KMS-11 (cell line): ENCODE results near the gene SYT7.

ENCODE experiments used
- H2AFZ ChIP-seq: fragments of 200-600 bp; sonication (generic); 2 replicates; pipeline ENCODE4 v1.6.1; 2016; ENCODE audit warnings: antibody characterized with exemption, mixed run types, low read depth
- H3K27ac ChIP-seq: fragments of 200-600 bp; sonication (generic); 2 replicates; pipeline ENCODE4 v1.6.1; 2016; ENCODE audit warnings: mild to moderate bottlenecking, mixed run types
- H3K27me3 ChIP-seq: fragments of 200-600 bp; sonication (generic); 2 replicates; pipeline ENCODE4 v1.6.1; 2017; ENCODE audit warnings: mild to moderate bottlenecking, low read depth, mixed run types, moderate library complexity; ENCODE audit not compliant: insufficient read depth
- H3K36me3 ChIP-seq: fragments of 200-600 bp; sonication (generic); 2 replicates; pipeline ENCODE4 v1.6.1; 2017; ENCODE audit warnings: mild to moderate bottlenecking, mixed run types; ENCODE audit not compliant: insufficient read depth
- H3K4me1 ChIP-seq: fragments of 200-600 bp; sonication (generic); 2 replicates; pipeline ENCODE4 v1.6.1; 2016; ENCODE audit warnings: mild to moderate bottlenecking, low read depth, mixed run types; ENCODE audit not compliant: poor library complexity, severe bottlenecking
- H3K4me2 ChIP-seq: fragments of 200-600 bp; sonication (generic); 2 replicates; pipeline ENCODE4 v1.7.0; 2016; ENCODE audit warnings: mild to moderate bottlenecking, mixed run types
- H3K4me3 ChIP-seq: fragments of 200-600 bp; sonication (generic); IDR thresholded peaks from 2 replicates; pipeline ENCODE4 v1.6.1; 2017; ENCODE audit warnings: low read depth, low read length, mixed read lengths; ENCODE audit not compliant: insufficient read depth
- H3K79me2 ChIP-seq: fragments of 200-600 bp; sonication (generic); 2 replicates; pipeline ENCODE4 v1.6.1; 2016; ENCODE audit warnings: low read depth, mixed run types; ENCODE audit not compliant: insufficient read depth
- H3K9ac ChIP-seq: fragments of 200-600 bp; sonication (generic); 2 replicates; pipeline ENCODE4 v1.6.1; 2016; ENCODE audit warnings: mild to moderate bottlenecking, mixed run types
- H4K20me1 ChIP-seq: fragments of 200-600 bp; sonication (generic); 2 replicates; pipeline ENCODE4 v1.6.1; 2016; ENCODE audit warnings: mild to moderate bottlenecking, mixed run types; ENCODE audit not compliant: insufficient read depth
- CTCF ChIP-seq: fragments of 200-600 bp; sonication (generic); conservative IDR thresholded peaks from 2 replicates; pipeline ENCODE4 v1.6.1; 2017; ENCODE audit warnings: low read depth, mild to moderate bottlenecking, antibody characterized with exemption, low read length, moderate library complexity, mixed read lengths

Gene SYT7

DNA sequence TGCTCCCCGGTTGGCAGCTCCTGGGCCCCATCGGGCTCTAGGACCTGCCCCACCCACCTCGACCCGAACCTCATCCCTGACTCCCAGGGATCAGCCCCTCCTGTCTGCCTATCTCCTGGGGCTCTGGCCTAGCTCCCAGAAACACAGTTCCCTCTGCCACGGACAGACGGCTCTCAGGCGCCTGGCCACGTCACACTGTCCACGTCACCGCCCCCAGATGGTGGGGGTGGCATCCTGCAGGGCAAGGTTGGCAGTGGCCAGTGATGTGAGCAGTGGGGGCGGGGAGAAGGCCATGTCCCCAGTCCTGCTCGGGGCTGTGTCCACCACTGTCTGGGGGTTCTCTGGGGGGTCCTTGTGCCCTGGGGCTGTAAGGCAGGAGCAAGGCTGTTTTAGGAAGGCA lies 29.2 kb downstream of the SYT7 start:
- H4K20me1 ChIP-seq: no peaks in the 10 kb centered on the region
- H3K4me1 ChIP-seq: no peaks in the 10 kb centered on the region
- no peak overlapping the region for H3K4me2 ChIP-seq
- TF ChIP-seq CTCF: no peak
- no peak overlapping the region for H3K9ac ChIP-seq
- no peak overlapping the region for H3K27ac ChIP-seq
- H2AFZ ChIP-seq: no peak overlapping the region
- H3K27me3 ChIP-seq: peaks cover 76% of the 10 kb centered on the region
- H3K79me2 ChIP-seq: no peaks in the 10 kb centered on the region
- H3K36me3 ChIP-seq: no peaks in the 10 kb centered on the region
- H3K4me3 ChIP-seq: no peak overlapping the region

DNA sequence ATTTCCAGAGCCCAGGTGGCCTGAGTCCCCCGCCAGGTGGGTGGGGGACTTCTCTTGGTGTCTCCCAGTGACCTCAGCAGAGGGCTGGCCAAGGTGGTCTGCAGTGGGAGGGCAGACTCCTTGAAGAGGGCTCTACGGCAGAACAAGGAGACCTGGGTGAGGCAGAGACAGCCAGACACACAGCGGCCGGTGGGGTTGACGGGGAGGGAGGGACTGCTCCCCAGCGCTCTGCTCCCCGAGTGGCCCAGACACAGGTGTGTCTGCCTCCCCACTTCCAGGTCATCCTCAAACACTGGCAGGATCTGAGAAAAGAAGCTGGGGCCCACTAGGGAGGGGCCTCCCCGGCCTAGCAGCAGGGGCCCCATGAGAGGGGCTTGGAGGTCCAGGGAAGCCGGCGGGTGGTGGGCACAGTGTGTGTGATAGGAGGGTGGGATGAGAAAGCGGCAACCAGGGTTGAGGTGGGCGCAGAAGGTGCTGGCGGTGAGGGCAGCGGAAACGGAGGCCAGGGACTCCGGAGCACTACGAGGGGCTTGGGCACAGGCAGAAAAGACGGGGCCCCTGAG lies 30.1 kb downstream of the SYT7 start:
- no peaks in the 10 kb centered on the region for H4K20me1 ChIP-seq
- no peak for TF ChIP-seq CTCF
- no peak overlapping the region for H3K27ac ChIP-seq
- no peaks in the 10 kb centered on the region for H3K4me1 ChIP-seq
- no peak overlapping the region for H3K4me3 ChIP-seq
- H3K4me2 ChIP-seq: no peak overlapping the region
- H3K36me3 ChIP-seq: no peaks in the 10 kb centered on the region
- H2AFZ ChIP-seq: no peak overlapping the region
- H3K79me2 ChIP-seq: no peaks in the 10 kb centered on the region
- H3K27me3 ChIP-seq: peaks cover 71% of the 10 kb centered on the region
- no peak overlapping the region for H3K9ac ChIP-seq

GRCh38 chr11:61549662-61550568 lies 31.0 kb downstream of the SYT7 start:
- TF ChIP-seq CTCF: no peak
- H3K36me3 ChIP-seq: no peaks in the 10 kb centered on the region
- no peak overlapping the region for H3K9ac ChIP-seq
- no peak overlapping the region for H2AFZ ChIP-seq
- H3K4me1 ChIP-seq: no peaks in the 10 kb centered on the region
- H3K27me3 ChIP-seq: peaks cover 73% of the 10 kb centered on the region
- no peaks in the 10 kb centered on the region for H4K20me1 ChIP-seq
- no peaks in the 10 kb centered on the region for H3K79me2 ChIP-seq
- no peak overlapping the region for H3K4me3 ChIP-seq
- H3K27ac ChIP-seq: no peak overlapping the region
- no peak overlapping the region for H3K4me2 ChIP-seq

- Histone ChIP-seq H3K27ac (no peak overlapping the region), H3K27me3 (peaks cover 71% of the 10 kb centered on the region), H2AFZ (no peak overlapping the region), H3K4me2 (no peak overlapping the region), H4K20me1 (no peaks in the 10 kb centered on the region), H3K36me3 (no peaks in the 10 kb centered on the region), H3K79me2 (no peaks in the 10 kb centered on the region), H3K4me3 (no peak overlapping the region), H3K4me1 (no peaks in the 10 kb centered on the region), H3K9ac (no peak overlapping the region)
- TF ChIP-seq CTCF: no peak
These were observed 31.7 kb downstream of the SYT7 start for GRCh38 chr11:61549177-61549576.
